GM21786 (cell line): ENCODE measurements around the gene GPRC5B.

Source experiments
- ATAC-seq: cut with Tn5 transposase; IDR thresholded peaks from one replicate; pipeline ENCODE4 v1.9.1; 2021; ENCODE audit not compliant: unreplicated experiment

Gene GPRC5B, protein sequence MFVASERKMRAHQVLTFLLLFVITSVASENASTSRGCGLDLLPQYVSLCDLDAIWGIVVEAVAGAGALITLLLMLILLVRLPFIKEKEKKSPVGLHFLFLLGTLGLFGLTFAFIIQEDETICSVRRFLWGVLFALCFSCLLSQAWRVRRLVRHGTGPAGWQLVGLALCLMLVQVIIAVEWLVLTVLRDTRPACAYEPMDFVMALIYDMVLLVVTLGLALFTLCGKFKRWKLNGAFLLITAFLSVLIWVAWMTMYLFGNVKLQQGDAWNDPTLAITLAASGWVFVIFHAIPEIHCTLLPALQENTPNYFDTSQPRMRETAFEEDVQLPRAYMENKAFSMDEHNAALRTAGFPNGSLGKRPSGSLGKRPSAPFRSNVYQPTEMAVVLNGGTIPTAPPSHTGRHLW

GRCh38 chr16:19884611-19885450 lies at the start of gene GPRC5B:
Gene GPRC5B, minus strand, starts transcription at chr16:19884848. Its CDS starts 12,003 bp downstream, at chr16:19872845.
- ATAC-seq, result no peak

- no peak for ATAC-seq
Observed at GRCh38 chr16:19933740-19934139, 49.1 kb upstream of the GPRC5B start.

DNA sequence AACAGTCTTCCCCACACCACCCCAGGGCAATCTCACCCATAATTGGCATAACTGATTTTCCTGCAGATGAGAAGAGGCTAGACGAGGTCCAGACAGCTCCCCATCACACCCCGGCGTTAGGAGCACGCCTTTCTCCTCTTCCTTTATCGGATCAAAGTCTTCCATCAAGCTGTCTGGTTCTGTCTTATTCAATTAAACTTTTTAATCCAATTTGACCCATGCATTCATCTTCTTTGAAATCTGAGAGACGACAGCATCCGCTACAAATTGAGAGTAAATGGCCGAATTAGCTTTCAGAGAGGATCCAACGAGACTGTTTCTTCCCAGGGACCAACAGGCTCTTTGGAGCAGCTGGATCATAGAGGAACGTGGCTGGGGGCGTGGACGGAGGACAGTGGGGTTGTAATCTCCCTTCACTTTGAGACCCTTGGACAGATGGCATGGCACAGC lies 44.4 kb upstream of the GPRC5B start:
- no peak for ATAC-seq

- ATAC-seq, result no peak
Observed at GRCh38 chr16:19928432-19928831, 43.8 kb upstream of the GPRC5B start.

DNA sequence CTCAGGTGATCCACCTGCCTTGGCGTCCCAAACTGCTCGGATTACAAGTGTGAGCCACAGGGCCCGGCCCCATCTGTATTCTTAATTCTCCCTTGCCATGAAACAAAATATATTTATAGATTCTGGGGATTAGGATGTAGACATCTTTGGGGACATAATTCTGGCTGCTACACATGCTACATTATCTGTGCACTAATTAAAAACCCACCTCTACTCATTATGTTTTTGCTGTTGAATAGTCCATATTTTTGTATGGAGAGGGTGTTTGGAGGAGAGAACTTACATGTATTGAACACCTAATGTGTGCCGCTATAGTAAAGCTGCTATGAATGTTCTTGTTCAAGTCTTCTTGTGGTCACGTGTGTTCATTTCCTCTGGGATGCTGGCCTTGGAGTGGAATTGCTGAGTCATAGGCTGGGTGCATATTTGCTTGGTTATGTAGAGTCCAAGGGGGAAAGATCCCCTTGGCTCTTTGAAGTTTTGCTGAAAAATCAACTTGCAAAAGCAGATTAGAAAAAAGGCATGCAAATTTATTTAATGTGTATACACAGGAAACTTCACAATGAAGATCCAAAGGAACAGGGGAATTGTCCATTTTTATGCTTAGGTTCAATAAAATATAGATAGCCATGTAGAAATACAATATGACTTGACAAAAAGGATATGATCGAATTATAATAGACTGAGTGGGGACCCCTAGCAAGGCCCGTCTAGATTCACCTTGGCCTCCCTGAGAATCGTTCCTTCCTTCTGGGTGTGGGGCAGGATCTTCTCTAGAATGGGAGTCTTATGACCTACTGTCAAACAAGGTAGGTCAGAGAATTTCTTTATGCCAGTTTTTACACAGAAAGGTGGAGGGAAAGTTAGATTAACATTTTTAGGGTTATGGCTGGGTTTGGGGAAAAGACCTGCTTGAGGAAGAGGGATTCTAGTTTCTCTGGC lies 42.1 kb upstream of the GPRC5B start:
- no peak for ATAC-seq

GRCh38 chr16:19923396-19923795 lies 38.7 kb upstream of the GPRC5B start:
- no peak for ATAC-seq

DNA sequence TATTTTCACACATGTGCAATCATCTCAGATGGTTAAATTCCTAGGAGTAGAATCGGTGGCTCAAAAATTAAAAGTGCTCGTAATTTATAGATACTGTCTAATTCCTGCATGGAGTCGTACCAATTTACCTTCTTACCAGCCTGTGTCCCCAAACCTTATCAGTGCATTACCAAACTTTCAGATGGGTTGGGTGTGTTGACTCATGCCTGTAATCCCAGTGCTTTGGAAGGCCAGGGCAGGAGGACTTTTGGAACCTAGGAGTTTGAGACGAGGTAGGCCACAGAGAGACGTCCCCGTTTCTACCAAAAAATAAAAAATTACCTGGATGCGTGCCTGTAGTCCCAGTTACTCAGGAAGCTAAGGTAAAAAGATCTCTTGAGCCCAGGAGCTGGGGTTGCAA lies 34.5 kb upstream of the GPRC5B start:
- ATAC-seq, result no peak

GRCh38 chr16:19916064-19916463 lies 31.4 kb upstream of the GPRC5B start:
- no peak for ATAC-seq

DNA sequence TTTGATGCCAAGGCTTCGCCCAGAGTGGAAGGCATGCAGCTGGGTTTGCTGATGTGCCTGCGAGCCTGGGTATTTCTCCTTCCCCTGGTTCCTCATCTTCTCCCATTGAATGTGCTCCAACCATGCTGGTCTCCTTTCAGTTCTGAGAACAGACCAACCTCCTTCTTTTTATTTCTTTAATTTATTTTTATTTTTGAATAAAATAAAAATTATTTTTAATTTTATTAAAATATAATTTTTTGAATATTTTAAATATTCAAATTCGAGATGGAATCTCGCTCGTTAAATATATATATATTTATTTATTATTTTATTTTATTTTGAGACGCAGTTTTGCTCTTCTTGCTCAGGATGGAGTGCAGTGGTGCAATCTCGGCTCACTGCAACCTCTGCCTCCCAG lies 30.2 kb upstream of the GPRC5B start:
- ATAC-seq, result no peak

DNA sequence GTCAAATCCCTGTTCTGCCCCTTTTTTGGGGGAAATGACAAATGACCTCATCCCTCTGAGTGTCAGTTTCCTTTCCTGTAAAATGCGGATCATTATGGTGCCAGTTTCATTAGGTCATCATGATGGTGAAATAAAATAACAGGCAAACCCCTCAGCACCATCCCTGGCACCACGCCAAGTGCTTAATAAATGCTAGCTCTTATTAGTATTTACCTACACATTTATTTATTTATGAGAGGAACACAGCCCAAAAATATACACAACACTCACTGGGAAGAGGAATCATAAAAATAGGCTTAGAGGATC lies 28.6 kb upstream of the GPRC5B start:
- no peak for ATAC-seq

DNA sequence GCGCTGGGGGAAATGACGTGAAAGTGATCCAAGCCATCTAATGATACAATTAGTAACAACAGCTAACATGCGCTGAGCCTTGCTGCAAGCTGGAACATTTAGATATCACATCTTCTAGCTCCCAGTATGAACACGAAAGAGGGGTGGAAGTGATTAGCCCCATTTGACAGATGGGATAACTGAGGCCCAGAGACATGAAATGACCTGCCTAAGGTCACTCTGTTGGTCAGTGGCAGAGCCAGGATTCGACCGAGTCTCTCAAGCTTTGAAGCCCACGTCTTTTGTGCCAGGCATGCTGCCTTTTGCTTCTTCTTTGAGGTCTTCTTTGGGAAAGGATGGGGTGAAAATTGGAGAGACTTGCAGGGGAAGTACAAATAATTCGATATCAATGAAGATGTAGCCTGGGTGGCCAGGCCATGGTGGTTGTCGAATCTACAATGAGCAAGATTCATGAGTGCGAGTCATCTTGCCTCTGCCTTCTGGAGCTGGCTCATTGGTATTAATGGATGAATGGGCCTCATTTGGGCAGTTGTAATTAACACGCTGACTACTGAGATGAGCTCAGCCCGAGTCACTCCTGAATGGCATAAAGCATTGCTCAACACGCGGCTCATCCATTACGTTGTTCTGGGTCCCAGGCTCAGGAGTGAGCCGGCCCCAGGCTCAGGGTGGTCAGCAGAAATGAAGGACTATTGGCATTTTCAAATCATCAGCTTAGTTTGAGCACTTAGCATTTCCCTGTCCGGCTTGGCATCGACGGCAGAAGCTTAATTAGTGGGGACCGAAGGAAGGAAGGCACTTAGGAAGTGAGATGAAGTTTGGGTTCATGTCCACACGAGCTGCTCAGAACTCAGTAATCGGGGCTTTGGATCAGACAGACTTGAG lies 28.0 kb upstream of the GPRC5B start:
- ATAC-seq, result no peak

DNA sequence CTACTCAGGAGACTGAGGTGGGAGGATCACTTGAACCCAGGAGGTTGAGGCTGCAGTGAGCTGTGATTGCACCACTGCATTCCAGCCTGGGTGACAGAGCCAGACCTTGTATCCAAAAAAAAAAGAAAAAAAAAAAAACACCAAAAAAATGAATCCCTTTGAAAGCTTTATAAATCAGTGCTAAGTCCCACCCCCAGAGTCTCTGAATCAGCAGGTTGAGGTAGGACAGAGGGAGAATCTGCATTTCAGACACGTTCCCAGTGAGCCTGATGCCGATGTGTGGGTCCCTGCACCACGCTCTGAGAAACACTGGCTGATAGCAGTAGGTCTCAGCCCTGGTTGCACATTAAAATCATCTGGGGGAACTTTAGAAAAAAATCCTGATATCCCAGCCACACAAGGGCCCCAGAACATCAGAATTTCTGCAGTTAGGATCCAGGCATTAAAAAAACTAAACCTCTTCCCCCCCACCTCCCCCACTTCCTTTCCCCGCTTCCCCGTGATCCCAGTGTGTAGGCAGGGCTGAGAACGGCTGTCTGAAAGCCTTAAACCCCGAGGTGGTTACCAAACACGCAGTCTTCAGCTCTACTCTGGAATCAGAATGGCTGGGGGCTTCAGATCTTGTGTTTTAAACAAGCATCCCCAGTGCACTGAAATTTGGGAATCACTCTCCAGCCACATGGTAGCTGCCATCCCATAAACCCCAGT lies 27.3 kb upstream of the GPRC5B start:
- no peak for ATAC-seq

GRCh38 chr16:19911204-19911603 lies 26.6 kb upstream of the GPRC5B start:
- ATAC-seq, result no peak

DNA sequence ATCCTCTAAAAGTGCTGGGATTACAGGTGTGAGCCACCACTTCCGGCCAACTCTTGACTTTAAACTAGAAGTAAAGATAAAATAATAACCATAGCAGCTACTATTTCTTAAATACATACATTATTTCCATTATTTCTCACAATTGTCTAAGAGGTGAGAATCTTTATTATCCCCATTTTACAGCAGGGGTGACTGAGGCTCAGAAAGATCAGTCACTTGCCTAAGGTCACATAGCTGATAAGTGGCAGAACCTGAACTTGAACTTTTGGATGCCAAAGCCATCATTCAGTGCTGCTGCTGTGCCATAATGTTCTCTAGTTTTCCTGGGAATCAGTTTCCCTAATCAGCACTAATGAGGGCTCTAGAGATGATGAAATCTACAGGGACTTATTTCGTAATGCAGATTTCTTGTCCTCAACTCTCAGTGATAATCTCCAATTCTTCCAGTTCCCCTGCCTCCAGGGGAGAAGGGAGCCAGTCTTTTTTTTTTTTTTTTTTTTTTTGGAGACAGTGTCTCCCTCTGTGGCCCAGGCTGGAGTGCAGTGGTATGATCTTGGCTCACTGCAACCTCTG lies 25.2 kb upstream of the GPRC5B start:
- ATAC-seq, result no peak

DNA sequence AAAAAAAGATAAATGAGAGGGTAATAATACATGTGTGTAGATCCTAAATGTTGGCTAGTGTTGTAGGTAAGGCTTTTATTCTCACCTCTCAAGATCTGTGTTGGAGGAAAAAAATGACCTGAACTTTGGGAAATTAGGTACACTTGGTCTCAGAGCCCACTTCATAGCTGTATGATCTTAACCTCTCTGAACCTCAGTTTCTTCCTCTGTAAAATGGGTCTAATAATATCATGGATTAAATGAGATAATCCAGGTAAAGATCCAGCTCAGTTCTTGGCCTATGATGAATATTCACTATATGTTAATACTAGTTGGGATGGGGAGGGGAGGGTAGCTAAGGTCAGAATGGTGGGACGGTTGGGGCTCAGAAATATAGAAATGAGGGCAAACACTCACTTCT lies 24.3 kb upstream of the GPRC5B start:
- ATAC-seq, result no peak

GRCh38 chr16:19907161-19907992 lies 22.7 kb upstream of the GPRC5B start:
- peak; percentile 48 for ATAC-seq

- ATAC-seq, result no peak
Observed at GRCh38 chr16:19901164-19901563, 16.5 kb upstream of the GPRC5B start.

GRCh38 chr16:19899605-19899955 lies 14.9 kb upstream of the GPRC5B start:
- ATAC-seq, result no peak
